NCI-H1092 treated with DMSO at 0.1 percent for 48 hours (cell line): ENCODE measurements around the gene TOM1L1.

Experiments used
- DNase-seq: peaks from one replicate; lab custom pipeline; 2025; lab: John Stamatoyannopoulos, UW

Gene TOM1L1

DNA sequence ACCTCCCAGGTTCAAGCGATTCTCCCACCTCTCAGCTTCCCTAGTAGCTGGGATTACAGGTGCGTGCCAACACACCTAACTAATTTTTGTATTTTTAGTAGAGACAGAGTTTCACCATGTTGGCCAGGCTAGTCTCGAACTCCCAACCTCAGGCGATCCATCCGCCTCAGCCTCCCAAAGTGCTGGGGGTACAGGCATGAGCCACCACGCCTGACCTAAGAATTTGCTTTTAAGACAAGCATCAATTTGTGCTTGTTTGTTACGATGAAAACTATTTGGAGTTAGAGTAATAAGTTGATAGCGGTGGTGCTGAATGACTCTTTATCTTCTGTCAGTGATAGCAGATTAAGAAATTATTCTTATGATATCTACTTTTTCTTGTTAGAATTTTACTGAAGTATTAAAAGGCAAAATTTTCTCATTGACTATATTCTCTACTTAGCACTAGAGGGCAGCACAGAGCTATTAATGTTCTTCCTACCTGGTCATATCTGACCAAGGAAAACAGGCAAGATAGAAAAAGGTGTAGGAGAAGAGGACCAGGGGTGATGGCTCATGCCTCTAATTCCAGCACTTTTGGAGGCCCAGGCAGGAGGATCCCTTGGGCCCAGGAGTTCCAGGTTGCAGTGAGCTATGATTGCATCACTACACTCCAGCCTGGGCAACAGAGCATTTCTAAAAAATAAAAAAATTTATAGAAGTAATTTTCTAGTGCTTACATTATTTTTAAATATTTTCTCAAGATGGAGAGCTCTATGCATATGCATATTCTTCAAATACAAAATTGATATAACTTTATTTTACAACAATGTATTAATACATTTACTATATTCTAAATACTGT is 92.4 kb downstream of the TOM1L1 start:
- peak; percentile 63 for DNase-seq

DNA sequence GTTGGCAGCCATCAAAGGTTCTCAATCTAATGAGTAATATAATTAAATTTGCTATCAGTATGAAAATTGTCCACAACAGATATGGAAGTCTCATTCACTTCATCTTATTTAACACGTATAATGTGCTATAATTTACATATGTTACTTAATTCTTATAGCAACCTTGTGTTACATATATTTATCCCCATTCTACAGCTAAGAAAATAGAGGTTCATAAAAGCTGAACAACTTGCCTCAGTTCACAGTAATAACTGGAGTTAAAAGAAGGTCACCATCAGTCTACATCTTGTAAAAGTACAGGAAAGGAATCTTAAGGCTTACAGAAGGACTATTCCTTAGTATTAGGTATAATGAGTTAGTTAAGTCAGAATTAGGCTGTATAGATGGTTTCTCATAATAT is 95.8 kb downstream of the TOM1L1 start:
- no peak for DNase-seq

DNA sequence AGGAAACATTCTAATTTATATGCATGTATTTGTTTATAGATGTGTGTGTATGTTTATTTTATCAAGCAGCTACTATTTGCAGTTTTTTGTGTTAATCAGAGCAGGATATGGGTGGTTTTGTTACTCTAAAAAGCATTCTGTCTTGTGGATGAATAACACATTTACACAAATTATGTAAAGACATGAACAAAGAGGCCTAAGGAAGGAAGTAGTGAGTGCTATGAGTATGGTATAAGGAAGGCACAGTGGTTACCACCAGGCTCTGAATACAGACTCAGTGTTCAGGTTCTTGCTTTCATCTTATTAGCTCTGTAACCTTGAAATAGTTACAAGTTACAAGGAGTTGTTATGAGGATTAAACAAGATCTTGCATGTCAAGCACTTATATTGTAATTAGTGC is 101.8 kb downstream of the TOM1L1 start:
- no peak for DNase-seq

DNA sequence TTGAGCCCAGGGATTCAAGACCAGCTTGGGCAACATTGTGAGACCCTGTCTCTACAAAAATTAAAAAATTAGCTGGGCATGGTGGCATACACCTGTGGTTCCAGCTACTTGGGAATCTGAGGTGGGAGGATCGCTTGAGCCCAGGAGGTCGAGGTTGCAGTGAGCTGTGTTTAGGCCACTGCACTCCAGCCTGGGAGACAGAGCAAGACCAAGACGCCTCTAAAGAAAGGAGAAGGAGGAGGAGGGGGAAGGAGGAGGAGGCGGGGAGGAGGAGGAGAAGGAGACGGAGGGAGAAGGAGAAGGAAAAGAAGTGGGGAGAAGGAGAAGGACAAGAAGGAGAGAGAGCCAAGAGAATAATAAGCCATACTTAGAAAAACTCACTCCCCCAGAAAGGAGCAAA is 103.8 kb downstream of the TOM1L1 start:
- DNase-seq = no peak

DNA sequence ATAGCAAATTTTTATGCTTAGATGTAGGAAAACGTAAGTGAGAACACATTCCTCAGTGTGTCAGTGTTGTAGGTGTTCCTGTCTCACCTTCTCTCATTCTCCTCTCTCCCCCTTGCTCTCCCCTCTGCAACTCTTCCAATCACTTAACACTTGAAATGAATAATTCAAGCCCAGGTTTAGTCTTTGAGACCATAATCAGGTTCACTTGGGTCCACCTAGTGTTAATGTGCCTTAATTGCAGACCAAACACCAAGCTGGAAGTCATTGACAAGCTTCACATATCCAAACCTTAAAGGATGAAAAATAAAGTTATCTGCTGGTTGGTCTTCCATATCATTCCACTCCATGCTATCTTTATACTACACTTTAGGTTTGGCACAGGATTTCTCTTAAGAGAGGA is 104.9 kb downstream of the TOM1L1 start:
- DNase-seq = no peak
